HK-2 (cell line): ENCODE results near the gene TRABD2A.
"Not testable (repeated sequence)": the region's sequence is repeated elsewhere in the genome, so short reads cannot be mapped to it uniquely, and the experiment has no call there.

Experiments
- DNase-seq: peaks from one replicate; pipeline ENCODE4 v3.0.0-alpha.2; 2018; ENCODE audit not compliant: unreplicated experiment

TRABD2A gene

GRCh38 chr2:84879584-84880394 is 1.1 kb downstream of the TRABD2A start:
- no peak for DNase-seq

- no peak for DNase-seq
These were observed 1.8 kb downstream of the TRABD2A start for GRCh38 chr2:84878896-84879583.

GRCh38 chr2:84878459-84878858 is 2.4 kb downstream of the TRABD2A start:
- DNase-seq, result no peak

- DNase-seq, result no peak
These were observed 4.5 kb downstream of the TRABD2A start for GRCh38 chr2:84876369-84876768.

GRCh38 chr2:84875619-84876018 is 5.3 kb downstream of the TRABD2A start:
- DNase-seq, result not testable (repeated sequence)

- DNase-seq, result no peak
These were observed 5.7 kb downstream of the TRABD2A start for GRCh38 chr2:84875213-84875560.

GRCh38 chr2:84874381-84875212 is 6.3 kb downstream of the TRABD2A start:
- no peak for DNase-seq

- DNase-seq, result no peak
These were observed 7.5 kb downstream of the TRABD2A start for GRCh38 chr2:84873350-84873749.

- not testable (repeated sequence) for DNase-seq
These were observed 8.2 kb downstream of the TRABD2A start for GRCh38 chr2:84872691-84873090.

- no peak for DNase-seq
These were observed 10.6 kb downstream of the TRABD2A start for GRCh38 chr2:84870306-84870705.

GRCh38 chr2:84868327-84868726 is 12.6 kb downstream of the TRABD2A start:
- DNase-seq, result not testable (repeated sequence)

GRCh38 chr2:84866122-84866521 is 14.8 kb downstream of the TRABD2A start:
- DNase-seq, result no peak

GRCh38 chr2:84865181-84865783 is 15.6 kb downstream of the TRABD2A start:
- no peak for DNase-seq

- DNase-seq, result no peak
These were observed 18.9 kb downstream of the TRABD2A start for GRCh38 chr2:84862006-84862405.

- DNase-seq, result no peak
These were observed 19.3 kb downstream of the TRABD2A start for GRCh38 chr2:84861539-84861938.

GRCh38 chr2:84858937-84859336 is 21.9 kb downstream of the TRABD2A start:
- no peak for DNase-seq

GRCh38 chr2:84858123-84858522 is 22.8 kb downstream of the TRABD2A start:
- no peak for DNase-seq

GRCh38 chr2:84857566-84857965 is 23.3 kb downstream of the TRABD2A start:
- no peak for DNase-seq

GRCh38 chr2:84856787-84857186 is 24.1 kb downstream of the TRABD2A start:
- DNase-seq, result no peak

GRCh38 chr2:84855731-84856130 is 25.2 kb downstream of the TRABD2A start:
- DNase-seq, result no peak

- no peak for DNase-seq
These were observed 26.0 kb downstream of the TRABD2A start for GRCh38 chr2:84854850-84855249.

GRCh38 chr2:84851876-84852275 is 29.0 kb downstream of the TRABD2A start:
- DNase-seq, result no peak
